OCI-LY1 (cell line): ENCODE data around the gene KPNB1.

Experiments used
- H2AFZ ChIP-seq: fragments of 200-600 bp; sonication (generic), shearing (Covaris generic); 2 replicates; pipeline ENCODE4 v1.6.0; 2014; ENCODE audit warnings: antibody characterized with exemption, mild to moderate bottlenecking, low read length
- H3F3A ChIP-seq: fragments of 200-600 bp; sonication (generic), shearing (Covaris generic); 2 replicates; pipeline ENCODE4 v1.6.0; 2014; ENCODE audit warnings: mild to moderate bottlenecking, antibody characterized with exemption, low read length, moderate library complexity; ENCODE audit not compliant: insufficient read depth
- H3K27ac ChIP-seq: fragments of 200-600 bp; sonication (generic); 2 replicates; pipeline ENCODE4 v1.5.1; 2014; ENCODE audit warnings: low read length, mixed run types, mild to moderate bottlenecking, low read depth; ENCODE audit not compliant: poor library complexity, severe bottlenecking
- H3K27me3 ChIP-seq: fragments of 200-600 bp; sonication (generic); 2 replicates; pipeline ENCODE4 v1.6.0; 2014; ENCODE audit warnings: antibody characterized with exemption, mild to moderate bottlenecking, low read length, moderate library complexity; ENCODE audit not compliant: insufficient read depth
- H3K36me3 ChIP-seq: fragments of 200-600 bp; sonication (generic); 2 replicates; pipeline ENCODE4 v1.6.1; 2014; ENCODE audit warnings: mild to moderate bottlenecking, antibody characterized with exemption, low read length, moderate library complexity, mixed read lengths; ENCODE audit not compliant: insufficient read depth
- H3K4me1 ChIP-seq: fragments of 200-600 bp; sonication (generic); 2 replicates; pipeline ENCODE4 v1.5.1; 2014; ENCODE audit warnings: mild to moderate bottlenecking, low read length, moderate library complexity; ENCODE audit not compliant: insufficient read depth, severe bottlenecking
- H3K4me2 ChIP-seq: fragments of 200-600 bp; sonication (generic), shearing (Covaris generic); 2 replicates; pipeline ENCODE4 v1.6.1; 2014; ENCODE audit warnings: low read length
- H3K4me3 ChIP-seq: fragments of 200-600 bp; sonication (generic); 2 replicates; pipeline ENCODE4 v1.5.1; 2014; ENCODE audit warnings: low read length, low read depth, mild to moderate bottlenecking, mixed read lengths; ENCODE audit not compliant: poor library complexity, severe bottlenecking
- H3K79me2 ChIP-seq: fragments of 200-600 bp; shearing (Covaris generic); 2 replicates; pipeline ENCODE4 v1.6.1; 2016; ENCODE audit warnings: mixed run types, low read length, mixed read lengths; ENCODE audit not compliant: insufficient read depth
- H3K9ac ChIP-seq: fragments of 200-600 bp; sonication (generic), shearing (Covaris generic); 2 replicates; pipeline ENCODE4 v1.6.1; 2014; ENCODE audit warnings: mild to moderate bottlenecking, low read length, mixed read lengths
- H3K9me2 ChIP-seq: fragments of 200-600 bp; sonication (generic), shearing (Covaris generic); 2 replicates; pipeline ENCODE4 v1.6.1; 2014; ENCODE audit warnings: low read depth, mild to moderate bottlenecking, low read length, mixed read lengths
- H3K9me3 ChIP-seq: fragments of 200-600 bp; shearing (Covaris generic); 2 replicates; pipeline ENCODE4 v1.6.1; 2014; ENCODE audit warnings: low read length, mixed read lengths
- H4K20me1 ChIP-seq: fragments of 200-600 bp; sonication (generic), shearing (Covaris generic); 2 replicates; pipeline ENCODE4 v1.6.0; 2016; ENCODE audit warnings: mild to moderate bottlenecking, low read length; ENCODE audit not compliant: insufficient read depth
- CTCF ChIP-seq: fragments of 200-600 bp; sonication (generic), shearing (Covaris generic); IDR thresholded peaks from 2 replicates; pipeline ENCODE4 v1.5.1; 2017; ENCODE audit warnings: mild to moderate bottlenecking, antibody characterized with exemption, low read length, moderate library complexity, mixed read lengths
- EZH2 ChIP-seq: fragments of 200-600 bp; sonication (generic), shearing (Covaris generic); IDR thresholded peaks from 2 replicates; pipeline ENCODE4 v1.8.0; 2017; ENCODE audit warnings: borderline replicate concordance, mixed run types, mild to moderate bottlenecking, antibody characterized with exemption, low read length, moderate library complexity, mixed read lengths

The KPNB1 gene

GRCh38 chr17:47640076-47640475 is 9.6 kb upstream of the KPNB1 start:
- Histone ChIP-seq H3K4me2 (no peak overlapping the region), H3K9ac (no peak overlapping the region), H3K79me2 (no peaks in the 10 kb centered on the region), H3K36me3 (0 out of 2 replicates have a peak, but pooled peaks cover 3% of the 10 kb centered on the region), H4K20me1 (no peaks in the 10 kb centered on the region), H3F3A (no peaks in the 10 kb centered on the region), H3K27me3 (no peaks in the 10 kb centered on the region), H3K9me3 (no peaks in the 10 kb centered on the region), H3K4me3 (no peak overlapping the region), H3K27ac (no peak overlapping the region), H3K9me2 (no peaks in the 10 kb centered on the region), H3K4me1 (peaks cover 7% of the 10 kb centered on the region), H2AFZ (no peak overlapping the region)
- TF ChIP-seq EZH2 (no peak), CTCF (no peak)

GRCh38 chr17:47641202-47641601 is 8.5 kb upstream of the KPNB1 start:
- Histone ChIP-seq H3K27me3 (no peaks in the 10 kb centered on the region), H4K20me1 (no peaks in the 10 kb centered on the region), H3K9ac (no peak overlapping the region), H3K4me2 (no peak overlapping the region), H3K9me3 (no peaks in the 10 kb centered on the region), H3F3A (no peaks in the 10 kb centered on the region), H3K27ac (no peak overlapping the region), H3K36me3 (0 out of 2 replicates have a peak, but pooled peaks cover 3% of the 10 kb centered on the region), H3K4me3 (no peak overlapping the region), H2AFZ (no peak overlapping the region), H3K9me2 (no peaks in the 10 kb centered on the region), H3K4me1 (peaks cover 7% of the 10 kb centered on the region), H3K79me2 (no peaks in the 10 kb centered on the region)
- TF ChIP-seq EZH2, result no peak
- TF ChIP-seq CTCF, result no peak

GRCh38 chr17:47643116-47643515 is 6.6 kb upstream of the KPNB1 start:
- Histone ChIP-seq H3K4me3 (no peak overlapping the region), H3K4me1 (peaks cover 14% of the 10 kb centered on the region), H3K9me3 (no peaks in the 10 kb centered on the region), H3K36me3 (no peaks in the 10 kb centered on the region), H3K9me2 (no peaks in the 10 kb centered on the region), H3K27me3 (no peaks in the 10 kb centered on the region), H3K27ac (no peak overlapping the region), H2AFZ (no peak overlapping the region), H3K79me2 (no peaks in the 10 kb centered on the region), H3K9ac (no peak overlapping the region), H4K20me1 (no peaks in the 10 kb centered on the region), H3F3A (no peaks in the 10 kb centered on the region), H3K4me2 (no peak overlapping the region)
- no peak for TF ChIP-seq EZH2
- TF ChIP-seq CTCF, result no peak
